ENCODE data around the gene DTX3. TPM values are rescaled to one million over a fixed set of nuclear protein-coding genes. Genes with fewer than 3 reads are reported as not detected.

The DTX3 gene
- total RNA-seq, 1 experiment from 2014 or later, result 0.37 TPM

DNA sequence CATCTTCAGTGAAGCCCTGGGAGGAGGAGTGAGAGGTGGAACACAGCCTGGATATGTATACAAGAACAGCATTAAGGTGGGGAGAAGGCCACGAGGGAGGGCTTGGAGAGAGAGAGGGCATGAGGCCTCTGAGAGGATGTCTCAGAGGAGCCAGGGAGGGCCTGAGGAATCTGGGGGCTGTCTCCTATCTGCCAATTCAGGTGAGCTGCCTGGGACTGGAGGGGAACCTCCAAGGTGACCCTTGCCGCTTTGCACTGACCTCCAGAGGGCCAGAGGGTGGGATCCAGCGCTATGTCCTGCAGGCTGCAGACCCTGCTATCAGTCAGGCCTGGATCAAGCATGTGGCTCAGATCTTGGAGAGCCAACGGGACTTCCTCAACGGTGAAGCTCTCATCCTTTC lies 11.0 kb downstream of the DTX3 start:
- BruUV-seq (replicated peaks), result no TSS peak
- CTCF ChIA-PET, result interaction anchor here (1.4 kb wide), 1 partner anchor 17 kb away, joined by 4 read pairs; the partner anchor contains the start of gene B4GALNT1
- Histone ChIP-seq H3K4me1 (ENCODE audit: control insufficient read depth in 1 of 2, insufficient read depth in 2 of 2, low read length in 2 of 2) (peaks cover 0 to 9% of the 10 kb centered on the region in 2 experiments; a peak in 1 of 4 replicates), H3K4me3 (replicated peaks in 1 of 2; ENCODE audit: low read depth in 1 of 2, low read length in 2 of 2) (no peak overlapping the region), H3K27ac (ENCODE audit: low read depth, low read length) (no peak overlapping the region), H3K36me3 (ENCODE audit: control insufficient read depth in 1 of 2, insufficient read depth in 2 of 2, low read length in 2 of 2) (no peaks in the 10 kb centered on the region), H3K79me2 (ENCODE audit: insufficient read depth, low read length) (no peaks in the 10 kb centered on the region), H3K9me2 (ENCODE audit: insufficient read depth) (no peaks in the 10 kb centered on the region), H3K9me3 (ENCODE audit: control insufficient read depth in 1 of 2, insufficient read depth in 1 of 2, low read depth in 1 of 2, low read length in 2 of 2) (no peaks in the 10 kb centered on the region), H3K9ac (ENCODE audit: low read length) (no peak overlapping the region), H2AFZ (ENCODE audit: low read depth, low read length, poor library complexity, severe bottlenecking) (no peak overlapping the region), H3K27me3 (ENCODE audit: insufficient read depth, low read length) (no peaks in the 10 kb centered on the region), H4K20me1 (ENCODE audit: insufficient read depth) (no peaks in the 10 kb centered on the region), H3K4me2 (ENCODE audit: low read length) (no peak overlapping the region)
- no peak for ATAC-seq
- intact Hi-C loops (cut with micrococcal nuclease), result no loop called here
- no peak for DNase-seq (ENCODE audit: low read depth, low spot score)
- RAD21 ChIA-PET (ENCODE audit: low non-redundant PET in 1 of 2, low total read pairs in 2 of 2, uncharacterized antibody in 2 of 2, unreplicated experiment in 2 of 2), result no interaction called here
- POLR2A ChIA-PET, result no interaction called here
- TF ChIP-seq EZH2phosphoT487 (IDR thresholded peaks at IDR 0.05; ENCODE audit: borderline replicate concordance) (no peak), TCF7L2 (IDR thresholded peaks at IDR 0.05; ENCODE audit: borderline replicate concordance, extremely low read depth, insufficient read depth, insufficient read length) (no peak), POLR2AphosphoS5 (IDR thresholded peaks at IDR 0.05; ENCODE audit: low read depth, low read length) (no peak), ZFX (IDR thresholded peaks at IDR 0.05) (no peak), FOSL1 (IDR thresholded peaks at IDR 0.05; ENCODE audit: low read depth) (no peak)

DNA sequence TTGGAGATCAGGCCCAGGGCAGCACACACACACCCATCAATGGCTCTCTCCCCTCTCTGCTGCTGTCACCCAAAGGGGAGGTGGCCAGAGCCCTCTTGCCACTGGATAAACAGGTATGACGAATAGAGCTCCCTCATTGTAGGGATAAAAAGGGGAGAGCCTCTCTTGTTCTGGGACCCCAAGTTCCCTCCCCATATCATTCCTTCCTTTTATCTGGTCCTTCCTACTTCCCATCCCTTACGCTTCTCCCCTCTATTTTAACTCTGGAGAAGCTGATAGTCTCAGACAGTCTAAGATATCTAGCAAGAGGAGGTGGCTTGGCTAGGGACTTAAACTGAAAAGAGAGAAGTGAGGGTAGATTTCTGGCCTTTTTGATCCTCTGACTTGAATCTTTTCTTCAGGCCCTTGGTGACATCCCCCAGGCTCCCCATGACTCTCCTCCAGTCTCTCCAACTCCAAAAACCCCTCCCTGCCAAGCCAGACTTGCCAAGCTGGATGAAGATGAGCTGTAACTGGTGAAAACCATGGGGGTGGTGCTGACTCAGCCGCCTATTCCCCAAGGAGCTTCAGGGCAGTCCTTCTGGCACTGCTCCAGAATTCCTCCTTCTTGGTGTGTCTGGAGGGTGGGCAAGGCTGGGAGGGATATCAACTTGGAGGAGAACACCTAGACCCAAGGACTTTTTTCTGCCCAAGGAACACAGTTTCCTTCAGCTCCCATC lies 11.9 kb downstream of the DTX3 start:
- peaks cover 0 to 6% of the 10 kb centered on the region in 2 experiments; a peak in 1 of 4 replicates for H3K4me1 ChIP-seq (ENCODE audit: control insufficient read depth in 1 of 2, insufficient read depth in 2 of 2, low read length in 2 of 2)
- CTCF ChIA-PET, result interaction anchor here (1.4 kb wide), 1 partner anchor 16 kb away, joined by 4 read pairs; the partner anchor contains the start of gene B4GALNT1
- no peak overlapping the region for H3K9ac ChIP-seq (ENCODE audit: low read length)
- no peaks in the 10 kb centered on the region for H3K9me3 ChIP-seq (ENCODE audit: control insufficient read depth in 1 of 2, insufficient read depth in 1 of 2, low read depth in 1 of 2, low read length in 2 of 2)
- no TSS peak for BruUV-seq (replicated peaks)
- no peak overlapping the region for H2AFZ ChIP-seq (ENCODE audit: low read depth, low read length, poor library complexity, severe bottlenecking)
- H3K9me2 ChIP-seq (ENCODE audit: insufficient read depth), result no peaks in the 10 kb centered on the region
- DNase-seq (ENCODE audit: low read depth, low spot score) (no peak), ATAC-seq (no peak)
- POLR2A ChIA-PET, result no interaction called here
- H3K79me2 ChIP-seq (ENCODE audit: insufficient read depth, low read length), result no peaks in the 10 kb centered on the region
- no peak overlapping the region for H3K4me3 ChIP-seq (replicated peaks in 1 of 2; ENCODE audit: low read depth in 1 of 2, low read length in 2 of 2)
- H3K27me3 ChIP-seq (ENCODE audit: insufficient read depth, low read length), result no peaks in the 10 kb centered on the region
- intact Hi-C loops (cut with micrococcal nuclease), result no loop called here
- no peaks in the 10 kb centered on the region for H3K36me3 ChIP-seq (ENCODE audit: control insufficient read depth in 1 of 2, insufficient read depth in 2 of 2, low read length in 2 of 2)
- H3K4me2 ChIP-seq (ENCODE audit: low read length), result no peak overlapping the region
- RAD21 ChIA-PET (ENCODE audit: low non-redundant PET in 1 of 2, low total read pairs in 2 of 2, uncharacterized antibody in 2 of 2, unreplicated experiment in 2 of 2), result no interaction called here
- no peak overlapping the region for H3K27ac ChIP-seq (ENCODE audit: low read depth, low read length)
- H4K20me1 ChIP-seq (ENCODE audit: insufficient read depth), result no peaks in the 10 kb centered on the region
- TF ChIP-seq SP1 (IDR thresholded peaks at IDR 0.05; ENCODE audit: low read depth) (no peak), SRF (IDR thresholded peaks at IDR 0.05; ENCODE audit: low read depth) (no peak), CEBPB (IDR thresholded peaks at IDR 0.05; ENCODE audit: low read depth) (no peak), EZH2 (IDR thresholded peaks at IDR 0.05) (no peak), SIN3A (IDR thresholded peaks at IDR 0.05; ENCODE audit: low read depth) (no peak), JUND (IDR thresholded peaks at IDR 0.05) (no peak)
- TF ChIP-seq, protein P1, sequence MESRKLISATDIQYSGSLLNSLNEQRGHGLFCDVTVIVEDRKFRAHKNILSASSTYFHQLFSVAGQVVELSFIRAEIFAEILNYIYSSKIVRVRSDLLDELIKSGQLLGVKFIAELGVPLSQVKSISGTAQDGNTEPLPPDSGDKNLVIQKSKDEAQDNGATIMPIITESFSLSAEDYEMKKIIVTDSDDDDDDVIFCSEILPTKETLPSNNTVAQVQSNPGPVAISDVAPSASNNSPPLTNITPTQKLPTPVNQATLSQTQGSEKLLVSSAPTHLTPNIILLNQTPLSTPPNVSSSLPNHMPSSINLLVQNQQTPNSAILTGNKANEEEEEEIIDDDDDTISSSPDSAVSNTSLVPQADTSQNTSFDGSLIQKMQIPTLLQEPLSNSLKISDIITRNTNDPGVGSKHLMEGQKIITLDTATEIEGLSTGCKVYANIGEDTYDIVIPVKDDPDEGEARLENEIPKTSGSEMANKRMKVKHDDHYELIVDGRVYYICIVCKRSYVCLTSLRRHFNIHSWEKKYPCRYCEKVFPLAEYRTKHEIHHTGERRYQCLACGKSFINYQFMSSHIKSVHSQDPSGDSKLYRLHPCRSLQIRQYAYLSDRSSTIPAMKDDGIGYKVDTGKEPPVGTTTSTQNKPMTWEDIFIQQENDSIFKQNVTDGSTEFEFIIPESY (IDR thresholded peaks at IDR 0.05; ENCODE audit: extremely low read depth, insufficient replicate concordance, low read length), result no peak
- TF ChIP-seq, protein P2, sequence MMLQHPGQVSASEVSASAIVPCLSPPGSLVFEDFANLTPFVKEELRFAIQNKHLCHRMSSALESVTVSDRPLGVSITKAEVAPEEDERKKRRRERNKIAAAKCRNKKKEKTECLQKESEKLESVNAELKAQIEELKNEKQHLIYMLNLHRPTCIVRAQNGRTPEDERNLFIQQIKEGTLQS (IDR thresholded peaks at IDR 0.05), result no peak
- TF ChIP-seq, protein P3, sequence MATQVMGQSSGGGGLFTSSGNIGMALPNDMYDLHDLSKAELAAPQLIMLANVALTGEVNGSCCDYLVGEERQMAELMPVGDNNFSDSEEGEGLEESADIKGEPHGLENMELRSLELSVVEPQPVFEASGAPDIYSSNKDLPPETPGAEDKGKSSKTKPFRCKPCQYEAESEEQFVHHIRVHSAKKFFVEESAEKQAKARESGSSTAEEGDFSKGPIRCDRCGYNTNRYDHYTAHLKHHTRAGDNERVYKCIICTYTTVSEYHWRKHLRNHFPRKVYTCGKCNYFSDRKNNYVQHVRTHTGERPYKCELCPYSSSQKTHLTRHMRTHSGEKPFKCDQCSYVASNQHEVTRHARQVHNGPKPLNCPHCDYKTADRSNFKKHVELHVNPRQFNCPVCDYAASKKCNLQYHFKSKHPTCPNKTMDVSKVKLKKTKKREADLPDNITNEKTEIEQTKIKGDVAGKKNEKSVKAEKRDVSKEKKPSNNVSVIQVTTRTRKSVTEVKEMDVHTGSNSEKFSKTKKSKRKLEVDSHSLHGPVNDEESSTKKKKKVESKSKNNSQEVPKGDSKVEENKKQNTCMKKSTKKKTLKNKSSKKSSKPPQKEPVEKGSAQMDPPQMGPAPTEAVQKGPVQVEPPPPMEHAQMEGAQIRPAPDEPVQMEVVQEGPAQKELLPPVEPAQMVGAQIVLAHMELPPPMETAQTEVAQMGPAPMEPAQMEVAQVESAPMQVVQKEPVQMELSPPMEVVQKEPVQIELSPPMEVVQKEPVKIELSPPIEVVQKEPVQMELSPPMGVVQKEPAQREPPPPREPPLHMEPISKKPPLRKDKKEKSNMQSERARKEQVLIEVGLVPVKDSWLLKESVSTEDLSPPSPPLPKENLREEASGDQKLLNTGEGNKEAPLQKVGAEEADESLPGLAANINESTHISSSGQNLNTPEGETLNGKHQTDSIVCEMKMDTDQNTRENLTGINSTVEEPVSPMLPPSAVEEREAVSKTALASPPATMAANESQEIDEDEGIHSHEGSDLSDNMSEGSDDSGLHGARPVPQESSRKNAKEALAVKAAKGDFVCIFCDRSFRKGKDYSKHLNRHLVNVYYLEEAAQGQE (IDR thresholded peaks at IDR 0.05; ENCODE audit: low read depth), result no peak

Measured in HCT116 (cell line).